HEK293 (cell line): ENCODE results near the gene STIP1.

Experiments
- KLF10 ChIP-seq: fragments of 450-650 bp; IDR thresholded peaks from 2 replicates; pipeline ENCODE4 v1.5.1; 2018; ENCODE audit warnings: missing biosample characterization, mild to moderate bottlenecking, missing genetic modification characterization
- KLF17 ChIP-seq: fragments of 450-650 bp; formaldehyde crosslinking; IDR thresholded peaks from 2 replicates; pipeline ENCODE4 v1.5.1; 2016; ENCODE audit warnings: missing biosample characterization, missing genetic modification characterization
- PATZ1 ChIP-seq: fragments of 450-650 bp; formaldehyde crosslinking; IDR thresholded peaks from 2 replicates; pipeline ENCODE4 v1.5.1; 2016; ENCODE audit warnings: missing biosample characterization, missing genetic modification characterization
- PRDM1 ChIP-seq: fragments of 450-650 bp; formaldehyde crosslinking; IDR thresholded peaks from 2 replicates; pipeline ENCODE4; 2016; ENCODE audit warnings: missing biosample characterization, missing genetic modification characterization
- REST ChIP-seq: fragments of 450-650 bp; formaldehyde crosslinking; IDR thresholded peaks from 2 replicates; pipeline ENCODE4 v1.5.1; 2016; ENCODE audit warnings: missing biosample characterization, missing genetic modification characterization
- TRIM28 ChIP-seq: IDR thresholded peaks from 2 replicates; pipeline ENCODE4 v1.6.1; 2011; ENCODE audit warnings: low read length, control low read depth, borderline replicate concordance
- YY2 ChIP-seq: fragments of 450-650 bp; formaldehyde crosslinking; IDR thresholded peaks from 2 replicates; pipeline ENCODE4 v1.5.1; 2016; ENCODE audit warnings: missing biosample characterization, missing genetic modification characterization
- ZBTB49 ChIP-seq: fragments of 450-650 bp; formaldehyde crosslinking; IDR thresholded peaks from 2 replicates; pipeline ENCODE4 v1.5.1; 2016; ENCODE audit warnings: missing biosample characterization, missing genetic modification characterization, low read depth
- ZNF146 ChIP-seq: fragments of 450-650 bp; formaldehyde crosslinking; IDR thresholded peaks from 2 replicates; pipeline ENCODE4 v1.5.1; 2016; ENCODE audit warnings: missing biosample characterization, missing genetic modification characterization
- ZNF157 ChIP-seq: fragments of 450-650 bp; formaldehyde crosslinking; IDR thresholded peaks from 2 replicates; pipeline ENCODE4 v1.5.1; 2016; ENCODE audit warnings: missing biosample characterization, missing genetic modification characterization
- ZNF18 ChIP-seq: fragments of 450-650 bp; formaldehyde crosslinking; IDR thresholded peaks from 2 replicates; pipeline ENCODE4 v1.5.1; 2016; ENCODE audit warnings: missing biosample characterization, missing genetic modification characterization
- ZNF223 ChIP-seq: fragments of 450-650 bp; formaldehyde crosslinking; IDR thresholded peaks from 2 replicates; pipeline ENCODE4 v1.5.1; 2016; ENCODE audit warnings: missing biosample characterization, missing genetic modification characterization
- ZNF354C ChIP-seq: fragments of 450-650 bp; formaldehyde crosslinking; IDR thresholded peaks from 2 replicates; pipeline ENCODE4 v1.5.1; 2016; ENCODE audit warnings: missing biosample characterization, missing genetic modification characterization, low read depth, borderline replicate concordance
- ZNF449 ChIP-seq: fragments of 450-650 bp; formaldehyde crosslinking; IDR thresholded peaks from 2 replicates; pipeline ENCODE4 v1.5.1; 2017; ENCODE audit warnings: missing biosample characterization, mild to moderate bottlenecking, missing genetic modification characterization, moderate library complexity
- ZNF529 ChIP-seq: fragments of 450-650 bp; formaldehyde crosslinking; IDR thresholded peaks from 2 replicates; pipeline ENCODE4 v1.5.1; 2017; ENCODE audit warnings: missing genetic modification characterization, missing biosample characterization; ENCODE audit not compliant: insufficient replicate concordance
- ZNF549 ChIP-seq: fragments of 450-650 bp; IDR thresholded peaks from 2 replicates; pipeline ENCODE4 v1.5.1; 2018; ENCODE audit warnings: missing biosample characterization, missing genetic modification characterization, mild to moderate bottlenecking, inconsistent platforms, moderate library complexity
- ZNF585B ChIP-seq: fragments of 450-650 bp; formaldehyde crosslinking; IDR thresholded peaks from 2 replicates; pipeline ENCODE4 v1.5.1; 2016; ENCODE audit warnings: missing biosample characterization, missing genetic modification characterization
- ZNF600 ChIP-seq: fragments of 450-650 bp; formaldehyde crosslinking; IDR thresholded peaks from 2 replicates; pipeline ENCODE4 v1.5.1; 2016; ENCODE audit warnings: missing biosample characterization, missing genetic modification characterization
- ZNF610 ChIP-seq: fragments of 450-650 bp; formaldehyde crosslinking; IDR thresholded peaks from 2 replicates; pipeline ENCODE4 v1.5.1; 2016; ENCODE audit warnings: missing biosample characterization, missing genetic modification characterization, borderline replicate concordance
- ZNF645 ChIP-seq: fragments of 450-650 bp; formaldehyde crosslinking; IDR thresholded peaks from 2 replicates; pipeline ENCODE4; 2016; ENCODE audit warnings: missing biosample characterization, missing genetic modification characterization
- ZNF664 ChIP-seq: fragments of 450-650 bp; formaldehyde crosslinking; IDR thresholded peaks from 2 replicates; pipeline ENCODE4 v1.5.1; 2016; ENCODE audit warnings: missing biosample characterization, missing genetic modification characterization

The STIP1 gene

GRCh38 chr11:64241491-64242374, 55.8 kb downstream of the STIP1 start (continued):
- TF ChIP-seq REST (no peak), ZNF449 (tag by site-specific recombination) (no peak), PRDM1 (tag by site-specific recombination) (no peak), ZNF354C (tag by site-specific recombination) (no peak), ZNF529 (tag by site-specific recombination) (no peak), YY2 (no peak), KLF10 (tag by site-specific recombination) (no peak), TRIM28 (no peak), ZBTB49 (tag by site-specific recombination) (no peak), ZNF585B (tag by site-specific recombination) (no peak), ZNF600 (tag by site-specific recombination) (peak; percentile 96), ZNF664 (tag by site-specific recombination) (no peak), ZNF610 (peak; percentile 15; the same call in 1 of the 2 replicates), KLF17 (tag by site-specific recombination) (peak; percentile 22; the same call in 1 of the 2 replicates), ZNF157 (tag by site-specific recombination) (no peak), ZNF549 (tag by site-specific recombination) (no peak), ZNF645 (tag by site-specific recombination) (no peak), ZNF18 (tag by site-specific recombination) (no peak), ZNF146 (tag by site-specific recombination) (0 out of 2 replicates have a peak, but pooled peaks have one; percentile 2), PATZ1 (peak; percentile 76), ZNF223 (tag by site-specific recombination) (no peak)
